NCI-H1048 (cell line): ENCODE measurements around the gene CLCNKA.
A peak's percentile ranks its signal among the peaks of the same experiment; 100 is the strongest.
"Not testable (repeated sequence)": the region's sequence is repeated elsewhere in the genome, so short reads cannot be mapped to it uniquely, and the experiment has no call there.

ENCODE experiments used
- DNase-seq: peaks from one replicate; lab custom pipeline; 2025; lab: John Stamatoyannopoulos, UW

The CLCNKA gene

GRCh38 chr1:16042096-16042495 is 20.3 kb downstream of the CLCNKA start:
- no peak for DNase-seq

DNA sequence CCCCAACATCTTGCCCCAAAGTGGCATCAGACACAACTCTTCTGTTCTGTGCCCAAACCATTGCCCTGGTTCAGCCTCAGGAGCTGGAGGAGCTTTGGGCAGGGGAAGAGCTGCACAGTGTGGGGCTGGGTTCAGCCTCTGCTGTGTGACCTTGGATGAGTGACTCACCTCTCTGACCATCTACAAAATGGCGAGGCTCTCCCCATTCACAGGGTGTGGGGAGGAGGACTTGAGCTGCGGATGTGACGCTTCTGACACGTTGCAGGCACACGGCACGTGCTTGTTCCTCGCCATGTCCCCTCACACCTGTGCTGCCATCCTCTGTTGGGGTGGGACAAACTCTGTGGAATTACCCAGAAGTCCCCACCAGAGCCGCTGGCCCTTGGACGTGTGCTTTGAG is 20.8 kb downstream of the CLCNKA start:
- DNase-seq, result not testable (repeated sequence)

GRCh38 chr1:16043521-16043920 is 21.7 kb downstream of the CLCNKA start, which contains the start of gene CLCNKB:
Gene CLCNKB (plus strand): TSS chr1:16043782. CDS start chr1:16044493, 711 bp downstream.
- no peak for DNase-seq

- DNase-seq, result no peak
Measured at GRCh38 chr1:16043950-16044349, 22.1 kb downstream of the CLCNKA start.

- no peak for DNase-seq
Measured at GRCh38 chr1:16046842-16047241, 25.0 kb downstream of the CLCNKA start.

DNA sequence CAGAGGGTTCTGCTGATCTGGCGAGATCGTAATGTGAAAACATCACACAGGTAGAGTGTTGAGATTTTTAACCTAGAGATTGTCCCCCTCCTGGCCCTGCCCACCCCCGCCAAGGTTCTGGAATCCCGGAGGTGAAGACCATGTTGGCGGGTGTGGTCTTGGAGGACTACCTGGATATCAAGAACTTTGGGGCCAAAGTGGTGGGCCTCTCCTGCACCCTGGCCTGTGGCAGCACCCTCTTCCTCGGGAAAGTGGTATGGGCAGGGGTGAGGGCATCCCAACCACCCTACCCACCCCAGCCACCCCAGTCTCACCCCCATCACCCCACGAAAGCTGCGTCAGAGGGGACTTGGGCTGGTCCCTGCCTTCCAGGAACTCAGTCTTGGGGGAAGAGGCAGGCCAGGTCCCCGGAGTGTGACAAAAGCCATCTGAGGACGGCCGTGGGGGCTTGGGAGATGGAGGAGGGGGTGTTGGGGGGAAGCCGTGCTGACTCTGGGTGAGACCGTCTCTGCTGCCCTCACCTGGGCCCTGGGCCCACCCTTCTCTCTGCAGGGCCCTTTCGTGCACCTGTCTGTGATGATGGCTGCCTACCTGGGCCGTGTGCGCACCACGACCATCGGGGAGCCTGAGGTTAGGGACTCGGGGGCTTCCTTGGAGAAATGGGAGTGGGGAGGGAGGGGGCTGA is 26.1 kb downstream of the CLCNKA start:
- no peak for DNase-seq

GRCh38 chr1:16048573-16049189 is 26.8 kb downstream of the CLCNKA start:
- peak; percentile 44 for DNase-seq

DNA sequence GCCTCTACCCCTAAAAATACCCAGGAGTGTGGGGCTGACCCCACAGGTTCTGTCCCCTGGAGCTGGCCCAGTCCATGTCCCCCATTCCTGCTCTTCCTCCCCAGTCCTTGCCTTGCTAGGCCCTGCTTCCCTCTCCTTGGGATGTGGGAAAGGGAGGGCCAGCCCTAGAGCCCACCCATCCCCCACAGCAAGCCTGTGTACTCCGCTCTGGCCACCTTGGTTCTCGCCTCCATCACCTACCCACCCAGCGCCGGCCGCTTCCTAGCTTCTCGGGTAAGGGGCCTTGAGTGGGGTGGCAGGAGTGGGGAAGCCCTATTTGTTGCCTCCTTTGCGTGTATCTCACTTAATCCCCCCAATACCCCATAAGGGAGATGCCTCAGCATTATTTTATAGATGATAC is 28.5 kb downstream of the CLCNKA start:
- DNase-seq, result no peak

- DNase-seq, result no peak
Measured at GRCh38 chr1:16051039-16051438, 29.2 kb downstream of the CLCNKA start.

- DNase-seq, result not testable (repeated sequence)
Measured at GRCh38 chr1:16051949-16052348, 30.1 kb downstream of the CLCNKA start.

DNA sequence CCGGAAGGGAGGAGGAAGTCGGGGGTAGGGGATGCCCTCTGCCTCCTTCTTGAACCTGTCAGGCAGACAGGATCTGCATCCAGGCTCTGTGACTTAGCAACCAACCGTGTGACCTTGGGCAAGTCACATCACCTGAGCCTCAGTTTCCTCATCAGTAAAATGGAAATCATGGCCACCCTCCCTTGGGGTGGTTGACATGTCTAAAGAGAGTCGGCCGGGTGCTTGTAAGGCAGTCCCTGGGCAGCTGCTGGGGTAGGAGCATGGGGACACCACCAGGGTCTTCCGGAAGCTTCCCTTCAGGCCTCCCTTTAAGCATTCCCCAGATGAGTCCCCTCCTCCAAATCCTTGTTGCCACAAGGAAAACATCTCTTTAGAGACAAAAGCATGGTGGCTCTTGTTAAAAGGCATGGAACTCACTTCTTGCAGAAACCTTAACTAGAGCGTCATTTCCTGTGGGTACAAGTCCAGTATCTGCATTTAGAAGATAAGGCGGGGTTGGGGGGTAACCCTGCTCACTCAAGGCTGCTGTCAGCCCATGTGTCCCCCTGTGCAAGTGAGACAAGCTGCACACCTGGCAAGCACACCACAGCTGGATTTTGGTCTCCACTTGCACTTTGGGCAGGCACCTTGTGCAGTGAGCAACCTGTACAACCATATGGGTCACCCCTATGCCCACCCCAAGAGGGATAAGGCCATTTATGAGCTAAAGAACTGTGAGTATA is 32.1 kb downstream of the CLCNKA start:
- DNase-seq, result no peak

- no peak for DNase-seq
Measured at GRCh38 chr1:16054598-16055540, 33.0 kb downstream of the CLCNKA start.

DNA sequence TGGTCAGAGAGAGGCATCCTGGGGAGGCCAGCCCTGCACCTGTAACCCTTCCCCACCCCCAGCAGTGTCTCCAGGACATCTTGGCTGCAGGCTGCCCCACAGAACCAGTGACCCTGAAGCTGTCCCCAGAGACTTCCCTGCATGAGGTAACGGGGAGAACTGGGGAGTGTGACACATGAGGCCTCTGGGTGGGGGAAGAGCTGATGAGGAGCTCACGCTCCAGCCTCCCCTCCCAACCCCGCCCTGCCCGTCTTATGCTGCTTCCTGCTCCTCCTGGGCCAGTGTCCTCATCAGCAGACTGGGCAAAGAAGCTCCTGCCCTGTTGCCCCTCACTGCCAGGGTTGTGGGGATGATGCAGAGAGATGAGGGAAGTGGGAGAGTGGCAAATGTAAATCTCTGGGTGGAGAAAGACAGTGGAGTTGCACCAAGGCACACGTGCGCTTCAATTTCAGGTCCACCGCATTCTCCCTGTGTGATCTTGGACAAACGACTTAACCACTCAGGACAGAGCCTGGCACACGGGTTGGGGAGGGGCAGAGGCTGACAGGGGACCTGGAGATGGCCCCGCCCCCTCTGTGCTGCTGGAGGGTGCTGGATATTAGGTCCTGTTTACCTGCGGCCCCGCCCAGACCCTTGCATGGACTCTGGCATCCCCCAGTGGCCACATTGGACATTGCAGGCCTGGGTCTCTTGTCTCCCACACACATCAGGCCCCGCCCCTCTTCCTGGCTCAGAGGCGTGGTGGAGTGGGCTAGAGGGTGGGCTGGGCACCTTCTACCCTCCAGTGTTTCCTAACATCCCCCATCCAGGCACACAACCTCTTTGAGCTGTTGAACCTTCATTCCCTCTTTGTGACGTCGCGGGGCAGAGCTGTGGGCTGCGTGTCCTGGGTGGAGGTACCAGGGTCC is 34.0 kb downstream of the CLCNKA start:
- peak; percentile 89 for DNase-seq

GRCh38 chr1:16056521-16056912 is 34.7 kb downstream of the CLCNKA start:
- DNase-seq, result not testable (repeated sequence)

GRCh38 chr1:16057314-16057915 is 35.6 kb downstream of the CLCNKA start:
- not testable (repeated sequence) for DNase-seq

DNA sequence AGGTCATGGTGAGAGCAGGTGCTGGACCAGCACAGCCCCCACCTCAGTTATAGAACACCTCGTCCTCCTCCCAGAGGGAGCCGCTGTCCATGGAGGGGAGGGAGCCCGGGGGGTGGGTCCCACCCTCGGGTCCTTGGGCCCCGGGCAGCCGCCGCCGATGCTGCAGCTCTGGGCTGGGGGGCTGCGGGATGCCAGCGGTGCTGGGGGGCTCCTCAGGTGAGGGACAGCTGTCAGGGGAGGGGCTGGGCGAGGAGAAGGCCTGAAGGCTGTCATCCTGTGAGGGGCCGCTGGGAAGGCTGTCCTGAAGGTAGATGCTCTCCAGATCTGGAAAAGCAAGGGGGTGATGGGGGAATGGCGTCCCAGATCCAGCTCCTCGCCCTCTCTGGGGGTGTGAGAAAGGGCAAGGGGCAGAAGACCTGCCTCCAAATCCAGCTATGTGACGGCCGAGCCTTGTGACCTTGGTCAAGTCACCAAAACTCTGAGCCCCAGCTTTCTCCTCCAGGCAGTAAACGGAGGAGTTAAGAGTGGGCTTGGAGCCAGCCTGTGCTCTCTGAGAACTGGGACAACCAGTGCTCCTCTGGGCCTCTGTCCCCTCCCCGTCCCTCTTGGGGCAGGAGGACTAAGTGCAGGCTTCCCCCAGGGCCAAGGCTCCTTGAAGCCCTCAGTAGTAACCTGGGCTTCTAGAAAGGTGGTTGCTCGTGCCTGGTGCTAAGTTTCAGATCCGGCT is 36.7 kb downstream of the CLCNKA start:
- DNase-seq, result not testable (repeated sequence)

DNA sequence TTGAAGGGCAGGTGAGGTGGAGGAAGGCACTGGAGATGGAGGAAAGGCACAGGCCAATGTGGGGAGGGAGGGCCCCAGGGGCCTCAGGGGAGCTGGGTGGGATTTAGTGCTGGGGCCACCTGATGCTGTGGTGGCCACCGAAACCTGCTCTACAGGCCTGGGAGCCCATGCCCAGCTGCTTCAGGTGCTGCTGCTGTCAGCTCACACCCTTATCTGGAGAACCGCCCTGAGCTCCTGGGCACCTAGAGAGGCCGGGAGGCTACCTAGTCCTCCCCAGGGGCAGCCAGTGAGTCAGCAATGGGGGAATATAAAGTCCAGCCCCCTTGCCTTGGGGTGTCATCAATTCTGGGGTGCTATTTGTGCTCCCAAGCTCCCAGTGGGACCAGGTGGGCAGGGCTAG is 39.4 kb downstream of the CLCNKA start:
- DNase-seq, result no peak

DNA sequence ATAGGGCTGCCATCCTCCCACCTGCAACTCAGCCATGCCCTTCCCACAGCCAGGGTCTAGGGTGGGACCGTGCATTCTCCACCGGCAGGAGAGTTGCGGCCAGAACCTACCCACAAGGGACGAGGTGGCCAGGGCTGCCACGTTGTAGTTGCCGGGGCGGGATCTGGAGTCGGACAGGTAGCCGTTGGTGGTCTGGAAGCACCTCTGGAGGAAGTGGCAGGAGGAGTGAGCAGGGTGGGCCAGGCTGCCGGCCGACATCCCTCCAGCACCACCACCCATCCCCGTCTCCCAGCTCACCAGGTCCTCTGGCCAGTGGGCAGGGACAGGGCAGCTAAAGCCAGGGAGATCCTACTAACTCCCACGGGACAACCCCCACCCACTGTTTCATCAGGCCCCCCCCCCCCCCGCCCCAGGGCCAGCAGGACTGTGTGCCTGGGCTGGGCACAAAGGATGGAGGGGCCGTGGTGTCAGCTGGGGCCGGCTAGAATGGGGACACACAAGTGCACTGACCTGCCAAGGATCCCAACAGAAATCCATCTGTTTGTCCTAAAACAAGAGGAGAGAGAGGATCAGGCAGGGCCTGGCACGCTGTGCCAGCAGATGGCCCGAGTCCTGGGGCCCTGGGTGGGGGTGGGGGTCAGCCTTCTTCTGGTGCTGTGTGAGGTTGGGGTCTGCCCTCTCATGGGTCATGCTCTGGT is 40.3 kb downstream of the CLCNKA start:
- DNase-seq, result not testable (repeated sequence)

DNA sequence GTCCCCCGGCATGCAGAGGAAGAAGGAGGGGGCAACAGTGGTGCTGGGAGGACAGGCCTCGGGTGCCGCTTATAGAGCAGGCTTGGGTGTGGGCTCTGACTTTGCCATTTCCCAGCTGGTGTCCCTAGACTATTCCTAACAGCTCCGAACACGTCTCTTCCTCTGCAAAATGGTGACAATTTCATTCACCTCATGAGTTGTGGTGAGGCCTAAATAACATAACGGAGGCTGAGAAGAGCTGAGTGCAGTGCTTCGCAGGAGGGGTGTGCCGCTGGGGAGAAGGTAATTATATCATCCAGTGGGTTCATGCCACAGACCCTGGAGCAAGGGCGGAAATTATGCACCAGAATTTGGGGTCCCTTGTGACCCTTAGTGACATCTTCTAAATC is 40.8 kb downstream of the CLCNKA start:
- not testable (repeated sequence) for DNase-seq
